Endothelial cell of umbilical vein (primary cell): ENCODE results near the gene SLC25A34. TPM values are rescaled to one million over a fixed set of nuclear protein-coding genes. Genes with fewer than 3 reads are reported as not detected.

Source experiments
- BruUV-seq: library from RNA; stranded (reverse); fragments of 400-500 nt; replicated peaks from 2 replicates; lab custom pipeline; 2021; lab: Mats Ljungman, UMichigan
- CTCF ChIA-PET: fragments of 300-600, 350-600 bp; sonication (Branson Sonifier 250); formaldehyde crosslinking; loops from one replicate; lab custom pipeline; 2021; ENCODE audit warnings: antibody characterized with exemption, inconsistent platforms; lab: Charles Lee
- POLR2A ChIA-PET: fragments of 300-600, 350-600 bp; sonication (Branson Sonifier 250); formaldehyde crosslinking; loops from one replicate; lab custom pipeline; 2021; ENCODE audit warnings: antibody characterized with exemption, inconsistent platforms; lab: Charles Lee
- DNase-seq: peaks from one replicate; pipeline ENCODE4 v3.0.0-alpha.2; 2011; ENCODE audit warnings: low read depth, low spot score
- FAIRE-seq: peaks from 2 replicates; lab custom pipeline; 2011; peaks lifted over from hg19 to GRCh38; lab: Jason Lieb, UNC
- H2AFZ ChIP-seq: 2 replicates; pipeline ENCODE4 v1.6.0; 2012; ENCODE audit warnings: low read depth, low read length, control low read depth, inconsistent platforms
- H3K27ac ChIP-seq: 2 replicates; pipeline ENCODE4 v1.5.1; 2011; ENCODE audit warnings: low read depth, mild to moderate bottlenecking, control low read depth, low read length, moderate library complexity; ENCODE audit not compliant: insufficient read depth
- H3K27me3 ChIP-seq, 2 experiments: 2 replicates each; pipeline versions ENCODE4 v1.6.0 to v1.6.1; 2011; ENCODE audit warnings: low read length in 2 of 2, mixed read lengths in 1 of 2; ENCODE audit not compliant: control insufficient read depth in 2 of 2, insufficient read depth in 2 of 2
- H3K36me3 ChIP-seq, 2 experiments: 2 replicates in 1 of 2; 3 replicates in 1 of 2; pipeline ENCODE4 v1.5.1; 2011; ENCODE audit warnings: low read length in 2 of 2, mild to moderate bottlenecking in 1 of 2, moderate library complexity in 1 of 2; ENCODE audit not compliant: control insufficient read depth in 2 of 2, insufficient read depth in 2 of 2; ENCODE audit errors: extremely low read depth in 1 of 2
- H3K4me1 ChIP-seq: 3 replicates; pipeline ENCODE4 v1.5.1; 2011; ENCODE audit warnings: mild to moderate bottlenecking, low read length; ENCODE audit not compliant: control insufficient read depth, insufficient read depth; ENCODE audit errors: extremely low read depth
- H3K4me2 ChIP-seq: 2 replicates; pipeline ENCODE4 v1.6.1; 2011; ENCODE audit warnings: low read length, control low read depth, mixed read lengths; ENCODE audit not compliant: insufficient read depth
- H3K4me3 ChIP-seq, 3 experiments: fragments of 200-600 bp in 1 of 3; sonication (generic), shearing (Covaris generic) in 1 of 3; replicated peaks in 1 of 3; 2 replicates each; pipeline ENCODE4 v1.5.1; 2011 to 2016; ENCODE audit warnings: control low read depth in 3 of 3, low read length in 3 of 3, mild to moderate bottlenecking in 2 of 3, inconsistent platforms in 1 of 3, low read depth in 1 of 3, moderate library complexity in 1 of 3; ENCODE audit not compliant: insufficient read depth in 1 of 3
- H3K79me2 ChIP-seq: 2 replicates; pipeline ENCODE4 v1.6.0; 2012; ENCODE audit warnings: low read length, inconsistent platforms; ENCODE audit not compliant: control insufficient read depth, insufficient read depth
- H3K9ac ChIP-seq: replicated peaks from 2 replicates; pipeline ENCODE3; 2011; ENCODE audit warnings: low read length, control low read depth; ENCODE audit not compliant: insufficient read depth; ENCODE audit errors: extremely low read depth
- H3K9me1 ChIP-seq: replicated peaks from 3 replicates; pipeline ENCODE4 v1.6.0; 2011; ENCODE audit warnings: mild to moderate bottlenecking, low read length; ENCODE audit not compliant: control insufficient read depth, insufficient read depth; ENCODE audit errors: extremely low read depth
- H3K9me3 ChIP-seq: replicated peaks from 2 replicates; pipeline ENCODE4 v1.5.1; 2012; ENCODE audit warnings: low read length, inconsistent platforms; ENCODE audit not compliant: control insufficient read depth, insufficient read depth
- H4K20me1 ChIP-seq: replicated peaks from 2 replicates; pipeline ENCODE3; 2011; ENCODE audit warnings: mild to moderate bottlenecking, low read length; ENCODE audit not compliant: control insufficient read depth, insufficient read depth; ENCODE audit errors: extremely low read depth
- GATA2 ChIP-seq: IDR thresholded peaks from 2 replicates; pipeline ENCODE4 v1.7.0; 2011; ENCODE audit warnings: low read depth, mild to moderate bottlenecking, moderate library complexity, mixed read lengths, low read length; ENCODE audit not compliant: insufficient read length, insufficient read depth
- MAX ChIP-seq: IDR thresholded peaks from 2 replicates; pipeline ENCODE4 v1.6.1; 2011; ENCODE audit not compliant: insufficient read depth, insufficient read length
- MYC ChIP-seq: IDR thresholded peaks from one replicate; pipeline ENCODE4 v1.6.1; 2011; ENCODE audit warnings: mild to moderate bottlenecking, low read depth, low read length
- POLR2A ChIP-seq: IDR thresholded peaks from 2 replicates; pipeline ENCODE4 v1.6.1; 2012; ENCODE audit warnings: low read depth, mild to moderate bottlenecking, control low read depth, low read length
- POLR2AphosphoS5 ChIP-seq: IDR thresholded peaks from 2 replicates; pipeline ENCODE4 v1.6.1; 2012; ENCODE audit warnings: low read depth, mild to moderate bottlenecking, control low read depth, low read length, moderate library complexity; ENCODE audit not compliant: insufficient read depth
- dilution Hi-C: fragments of 300-500 bp; cut with MboI; formaldehyde crosslinking; loops from one replicate; pipeline ENCODE4 v1.15.0; 2019; ENCODE audit warnings: low sequenced_read_pairs; ENCODE audit not compliant: extremely low pct_ligation_motif_present
- intact Hi-C: fragments of 100-400 bp; cut with micrococcal nuclease; formaldehyde crosslinking; loops from one replicate; pipeline ENCODE4 v1.10.0; 2022
- polyA plus RNA-seq, 4 experiments: library from polyadenylated mRNA; depleted of rRNA in 3 of 4; stranded (reverse) in 3 of 4; unstranded in 1 of 4; fragments of >200 nt; gene quantifications; 2 replicates each; pipeline versions ENCODE4 v1.2.1 to v1.2.3, GENCODE V29; 2011 to 2012; ENCODE audit warnings: missing spikeins in 1 of 4
- total RNA-seq: library from RNA; stranded (reverse); gene quantifications from 2 replicates; pipeline ENCODE4 v1.2.3, GENCODE V29; 2021

SLC25A34 gene
- total and polyA plus RNA-seq, 2 donors (not counting 3 experiments of a cell fraction or from before 2014, with no cell fraction given), result 0.90 to 1.1 TPM

GRCh38 chr1:15758343-15758931 is 22.4 kb downstream of the SLC25A34 start, which contains the start of gene FBLIM1:
Gene FBLIM1, plus strand, starts transcription at chr1:15758795. Its CDS starts 6,189 bp downstream, at chr1:15764984.
- Histone ChIP-seq H3K4me2 (peak within 1 kb of the TSS; percentile 95), H3K9me3 (no peaks in the 10 kb centered on the region), H3K27ac (peak within 1 kb of the TSS; percentile 81), H3K27me3 (no peaks in the 10 kb centered on the region), H3K36me3 (peaks cover 0 to 4% of the 10 kb centered on the region in 2 experiments), H3K79me2 (peaks cover 47% of the 10 kb centered on the region), H3K9ac (peak within 1 kb of the TSS; percentile 96), H4K20me1 (no peaks in the 10 kb centered on the region), H3K4me3 (peak within 1 kb of the TSS; percentile 92 to 99 (median 97)), H3K4me1 (peaks cover 46% of the 10 kb centered on the region), H2AFZ (no peak within 1 kb of the TSS), H3K9me1 (no peaks in the 10 kb centered on the region)
- BruUV-seq, result no TSS peak
- CTCF ChIA-PET, result interaction anchor here (1.0 to 4.4 kb wide), 2 partner anchors 11 to 18 kb away, joined by 3 to 31 read pairs; no protein-coding TSS in a partner anchor
- TF ChIP-seq POLR2A (no peak), POLR2AphosphoS5 (peak; percentile 90)
- DNase-seq (no peak), FAIRE-seq (no peak)
- intact Hi-C loops (no loop called here), dilution Hi-C loops (no loop called here)
- POLR2A ChIA-PET, result interaction anchor here (0.6 to 1.0 kb wide), 2 partner anchors 12 to 17 kb away, joined by 3 read pairs; no protein-coding TSS in a partner anchor

GRCh38 chr1:15758953-15759661 is 23.0 kb downstream of the SLC25A34 start:
- H3K79me2 ChIP-seq, result peaks cover 53% of the 10 kb centered on the region
- POLR2A ChIA-PET, result interaction anchor here (0.7 to 2.2 kb wide), 2 partner anchors 9 to 12 kb away, joined by 3 to 26 read pairs; no protein-coding TSS in a partner anchor
- H3K9ac ChIP-seq, result peak overlapping the region; percentile 96
- peak overlapping the region; percentile 92 to 99 (median 97) for H3K4me3 ChIP-seq
- no peak overlapping the region for H2AFZ ChIP-seq
- peak; percentile 49 for FAIRE-seq
- peak overlapping the region; percentile 81 for H3K27ac ChIP-seq
- peaks cover 0 to 8% of the 10 kb centered on the region in 2 experiments for H3K36me3 ChIP-seq
- DNase-seq, result no peak
- peaks cover 50% of the 10 kb centered on the region for H3K4me1 ChIP-seq
- no peaks in the 10 kb centered on the region for H4K20me1 ChIP-seq
- dilution Hi-C loops (no loop called here), intact Hi-C loops (no loop called here)
- no peaks in the 10 kb centered on the region for H3K27me3 ChIP-seq
- CTCF ChIA-PET, result interaction anchor here (1.0 to 4.4 kb wide), 3 partner anchors 11 to 23 kb away, joined by 3 to 31 read pairs (median 3); partner anchors contain the start of gene SLC25A34
- no TSS peak for BruUV-seq
- H3K9me1 ChIP-seq, result no peaks in the 10 kb centered on the region
- TF ChIP-seq POLR2A (peak; percentile 23), MYC (no peak), GATA2 (no peak), MAX (no peak), POLR2AphosphoS5 (peak; percentile 6)
- peak overlapping the region; percentile 95 for H3K4me2 ChIP-seq
- no peaks in the 10 kb centered on the region for H3K9me3 ChIP-seq
